Panc1 (cell line): ENCODE data around the gene GPC6. TPM values are rescaled to one million over a fixed set of nuclear protein-coding genes. Genes with fewer than 3 reads are reported as not detected.

ENCODE experiments used
- ATAC-seq: fragments of 200-7000 bp; cut with Tn5 transposase; 2 replicates; pipeline ENCODE4 v1.9.1; 2020; ENCODE audit warnings: mild to moderate bottlenecking, moderate library complexity
- BruUV-seq: library from RNA; stranded (reverse); fragments of 400-500 nt; replicated peaks from 2 replicates; lab custom pipeline; 2021; lab: Mats Ljungman, UMichigan
- CTCF ChIA-PET: fragments of 300-600 bp; sonication (Branson Sonifier 250); formaldehyde crosslinking; loops from one replicate; lab custom pipeline; 2022; ENCODE audit warnings: antibody characterized with exemption; lab: Charles Lee
- POLR2A ChIA-PET: fragments of 300-600 bp; sonication (Branson Sonifier 250); formaldehyde crosslinking; loops from one replicate; lab custom pipeline; 2022; ENCODE audit warnings: antibody characterized with exemption; lab: Charles Lee
- DNase-seq: peaks from one replicate; pipeline ENCODE4 v3.0.0-alpha.2; 2010; ENCODE audit warnings: low read depth, low spot score
- H3K27ac ChIP-seq: 2 replicates; pipeline ENCODE4 v1.5.1; 2011; ENCODE audit warnings: mild to moderate bottlenecking, low read length, inconsistent platforms
- H3K27me3 ChIP-seq: fragments of 200-500 bp; sonication (Bioruptor generic); 2 replicates; pipeline ENCODE4 v1.6.0; 2014; ENCODE audit warnings: low read length, inconsistent platforms; ENCODE audit not compliant: control insufficient read depth, insufficient read depth
- H3K36me3 ChIP-seq: fragments of 200-500 bp; sonication (Bioruptor generic); 2 replicates; pipeline ENCODE4 v1.5.1; 2014; ENCODE audit warnings: inconsistent platforms, mild to moderate bottlenecking, low read length, moderate library complexity; ENCODE audit not compliant: control insufficient read depth, insufficient read depth
- H3K4me1 ChIP-seq: 2 replicates; pipeline ENCODE4 v1.5.1; 2011; ENCODE audit warnings: inconsistent platforms, mild to moderate bottlenecking, low read length, moderate library complexity; ENCODE audit not compliant: control insufficient read depth, insufficient read depth
- H3K4me3 ChIP-seq, 2 experiments: 2 replicates each; pipeline ENCODE4 v1.5.1; 2011 to 2012; ENCODE audit warnings: low read depth in 2 of 2, low read length in 2 of 2, mild to moderate bottlenecking in 2 of 2, inconsistent platforms in 1 of 2, moderate library complexity in 1 of 2
- H3K9me3 ChIP-seq: fragments of 200-500 bp; sonication (Bioruptor generic); 2 replicates; pipeline ENCODE4 v1.5.1; 2014; ENCODE audit warnings: low read depth, mild to moderate bottlenecking, inconsistent platforms, low read length, moderate library complexity; ENCODE audit not compliant: control insufficient read depth, insufficient read depth
- CTCF ChIP-seq: fragments of 450-650 bp; IDR thresholded peaks from 2 replicates; pipeline ENCODE4 v1.5.1; 2017; ENCODE audit warnings: mild to moderate bottlenecking
- POLR2AphosphoS5 ChIP-seq: IDR thresholded peaks from 2 replicates; pipeline ENCODE4 v1.6.1; 2012; ENCODE audit warnings: mild to moderate bottlenecking, low read depth, low read length, moderate library complexity
- SIN3A ChIP-seq: IDR thresholded peaks from 2 replicates; pipeline ENCODE4 v1.6.1; 2012; ENCODE audit warnings: low read depth, mild to moderate bottlenecking, low read length, moderate library complexity, borderline replicate concordance; ENCODE audit not compliant: insufficient read depth
- TCF7L2 ChIP-seq: IDR thresholded peaks from 2 replicates; pipeline ENCODE4 v1.6.1; 2011; ENCODE audit warnings: mild to moderate bottlenecking, low read depth, low read length, inconsistent platforms
- in situ Hi-C: cut with HindIII; loops from 2 replicates; pipeline ENCODE4 v1.10.0; 2016; ENCODE audit warnings: low sequenced_read_pairs, low pct_unique_long_range_greater_than_20kb
- intact Hi-C: fragments of 100-400 bp; cut with micrococcal nuclease; formaldehyde crosslinking; loops from one replicate; pipeline ENCODE4 v1.10.0; 2022; ENCODE audit not compliant: unreplicated experiment
- total RNA-seq: library from RNA; stranded (reverse); gene quantifications from one replicate; pipeline ENCODE4 v1.2.1, GENCODE V29; 2021; ENCODE audit not compliant: unreplicated experiment
- TF ChIP-seq, protein P1 (sequence below), 2 experiments: IDR thresholded peaks; 2 replicates each; pipeline ENCODE4 v1.6.1; 2011 to 2012; ENCODE audit warnings: low read depth in 2 of 2, control low read depth in 1 of 2, low read length in 1 of 2, mild to moderate bottlenecking in 1 of 2, moderate library complexity in 1 of 2; ENCODE audit not compliant: insufficient read depth in 1 of 2

Gene GPC6
- total RNA-seq, 1 experiment from 2014 or later = 4.8 TPM

DNA sequence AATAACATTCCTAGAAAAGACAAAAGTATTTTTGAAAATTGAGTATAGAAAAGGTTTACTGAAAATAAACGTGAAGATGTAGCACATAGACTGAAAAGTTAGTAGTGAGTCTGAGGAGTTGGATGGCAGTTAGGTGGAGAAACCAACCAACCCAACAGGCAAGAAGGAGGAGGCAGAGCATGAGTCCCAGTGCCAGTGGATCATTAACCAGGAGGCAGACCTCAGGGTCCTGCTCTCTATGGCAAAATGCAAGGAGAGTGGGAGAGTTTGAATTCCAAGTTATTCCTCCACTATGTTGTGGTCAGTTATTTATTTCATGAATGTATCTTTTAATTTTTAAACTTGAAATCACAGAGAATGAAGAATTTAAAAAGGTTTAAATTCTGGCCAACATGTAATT is 446.4 kb downstream of the GPC6 start:
- H3K27ac ChIP-seq = no peak overlapping the region
- no peaks in the 10 kb centered on the region for H3K27me3 ChIP-seq
- no TSS peak for BruUV-seq
- DNase-seq (no peak), ATAC-seq (no peak)
- intact Hi-C loops (no loop called here), in situ Hi-C loops (no loop called here)
- H3K4me1 ChIP-seq = no peaks in the 10 kb centered on the region
- ChIA-PET CTCF (no interaction called here), POLR2A (no interaction called here)
- no peak overlapping the region for H3K4me3 ChIP-seq
- no peaks in the 10 kb centered on the region for H3K9me3 ChIP-seq
- TF ChIP-seq CTCF (no peak), SIN3A (no peak)
- TF ChIP-seq, protein P1, sequence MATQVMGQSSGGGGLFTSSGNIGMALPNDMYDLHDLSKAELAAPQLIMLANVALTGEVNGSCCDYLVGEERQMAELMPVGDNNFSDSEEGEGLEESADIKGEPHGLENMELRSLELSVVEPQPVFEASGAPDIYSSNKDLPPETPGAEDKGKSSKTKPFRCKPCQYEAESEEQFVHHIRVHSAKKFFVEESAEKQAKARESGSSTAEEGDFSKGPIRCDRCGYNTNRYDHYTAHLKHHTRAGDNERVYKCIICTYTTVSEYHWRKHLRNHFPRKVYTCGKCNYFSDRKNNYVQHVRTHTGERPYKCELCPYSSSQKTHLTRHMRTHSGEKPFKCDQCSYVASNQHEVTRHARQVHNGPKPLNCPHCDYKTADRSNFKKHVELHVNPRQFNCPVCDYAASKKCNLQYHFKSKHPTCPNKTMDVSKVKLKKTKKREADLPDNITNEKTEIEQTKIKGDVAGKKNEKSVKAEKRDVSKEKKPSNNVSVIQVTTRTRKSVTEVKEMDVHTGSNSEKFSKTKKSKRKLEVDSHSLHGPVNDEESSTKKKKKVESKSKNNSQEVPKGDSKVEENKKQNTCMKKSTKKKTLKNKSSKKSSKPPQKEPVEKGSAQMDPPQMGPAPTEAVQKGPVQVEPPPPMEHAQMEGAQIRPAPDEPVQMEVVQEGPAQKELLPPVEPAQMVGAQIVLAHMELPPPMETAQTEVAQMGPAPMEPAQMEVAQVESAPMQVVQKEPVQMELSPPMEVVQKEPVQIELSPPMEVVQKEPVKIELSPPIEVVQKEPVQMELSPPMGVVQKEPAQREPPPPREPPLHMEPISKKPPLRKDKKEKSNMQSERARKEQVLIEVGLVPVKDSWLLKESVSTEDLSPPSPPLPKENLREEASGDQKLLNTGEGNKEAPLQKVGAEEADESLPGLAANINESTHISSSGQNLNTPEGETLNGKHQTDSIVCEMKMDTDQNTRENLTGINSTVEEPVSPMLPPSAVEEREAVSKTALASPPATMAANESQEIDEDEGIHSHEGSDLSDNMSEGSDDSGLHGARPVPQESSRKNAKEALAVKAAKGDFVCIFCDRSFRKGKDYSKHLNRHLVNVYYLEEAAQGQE (IDR thresholded peaks at IDR 0.05; ENCODE audit: insufficient read depth in 1 of 2, low read depth in 2 of 2, low read length in 1 of 2) = no peak
- no peaks in the 10 kb centered on the region for H3K36me3 ChIP-seq

- in situ Hi-C loops = no loop called here
- DNase-seq (no peak), ATAC-seq (no peak)
- H3K4me1 ChIP-seq = no peaks in the 10 kb centered on the region
- no TSS peak for BruUV-seq
- no peak overlapping the region for H3K4me3 ChIP-seq
- H3K27ac ChIP-seq = no peak overlapping the region
- ChIA-PET CTCF (no interaction called here), POLR2A (no interaction called here)
- no peaks in the 10 kb centered on the region for H3K9me3 ChIP-seq
- no peaks in the 10 kb centered on the region for H3K36me3 ChIP-seq
- intact Hi-C loops = no loop called here
- no peaks in the 10 kb centered on the region for H3K27me3 ChIP-seq
- no peak for TF ChIP-seq TCF7L2
- no peak for TF ChIP-seq POLR2AphosphoS5
- no peak for TF ChIP-seq CTCF
- TF ChIP-seq SIN3A = no peak
- TF ChIP-seq, protein P1 (IDR thresholded peaks at IDR 0.05; ENCODE audit: insufficient read depth in 1 of 2, low read depth in 2 of 2, low read length in 1 of 2) = no peak
Measured at GRCh38 chr13:93673885-93674284, 447.3 kb downstream of the GPC6 start.
